Measurements from ENCODE around the gene ZSWIM6.

GRCh38 chr5:61385627-61386026 lies 53.6 kb downstream of the ZSWIM6 start:
- TF ChIP-seq CTCF (IDR thresholded peaks at IDR 0.05; ENCODE audit: low read length) (no peak), EZH2 (optimal IDR thresholded peaks at IDR 0.05; ENCODE audit: low read depth, low read length) (no peak), EZH2phosphoT487 (IDR thresholded peaks at IDR 0.05; ENCODE audit: low read length) (no peak)
